Aorta (tissue), 5 donors: ENCODE results near the gene ABCF2. TPM values are rescaled to one million over a fixed set of nuclear protein-coding genes. Genes with fewer than 3 reads are reported as not detected.

Experiments
- ATAC-seq: fragments of 200-7000 bp; cut with Tn5 transposase; one replicate; pipeline ENCODE4 v1.9.1; 2022; ENCODE audit warnings: moderate library complexity; ENCODE audit not compliant: low FRiP score
- DNase-seq, 2 donors: peaks; one replicate each; pipeline ENCODE4 v3.0.0-alpha.2; 2020
- H3K27ac ChIP-seq, 2 donors: one replicate each; pipeline ENCODE4 v1.5.1; 2013; ENCODE audit warnings: low read length in 2 of 2, mild to moderate bottlenecking in 2 of 2, moderate library complexity in 2 of 2, control low read depth in 1 of 2, inconsistent platforms in 1 of 2, low read depth in 1 of 2
- H3K27me3 ChIP-seq, 2 donors: one replicate each; pipeline ENCODE4 v1.6.1; 2013; ENCODE audit warnings: control low read depth in 1 of 2, low read length in 1 of 2, mild to moderate bottlenecking in 1 of 2, moderate library complexity in 1 of 2; ENCODE audit not compliant: insufficient read depth in 2 of 2, control insufficient read depth in 1 of 2
- H3K36me3 ChIP-seq, 2 donors: one replicate each; pipeline ENCODE4 v1.6.1; 2013; ENCODE audit warnings: control low read depth in 1 of 2, low read length in 1 of 2, mild to moderate bottlenecking in 1 of 2; ENCODE audit not compliant: insufficient read depth in 2 of 2, control insufficient read depth in 1 of 2
- H3K4me1 ChIP-seq, 2 donors: one replicate each; pipeline ENCODE4 v1.6.1; 2013; ENCODE audit warnings: low read length in 2 of 2, control low read depth in 1 of 2, mild to moderate bottlenecking in 1 of 2, moderate library complexity in 1 of 2; ENCODE audit not compliant: insufficient read depth in 2 of 2, control insufficient read depth in 1 of 2
- H3K4me3 ChIP-seq, 2 donors: one replicate each; pipeline ENCODE4 v1.5.1; 2013; ENCODE audit warnings: low read length in 2 of 2, control low read depth in 1 of 2, mild to moderate bottlenecking in 1 of 2
- H3K9me3 ChIP-seq: one replicate; pipeline ENCODE4 v1.6.1; 2013; ENCODE audit warnings: mild to moderate bottlenecking, low read length; ENCODE audit not compliant: control insufficient read depth
- WGBS, 2 donors: extraction: QIAGEN DNeasy Blood & Tissue Kit; methylation state at CpG; one replicate each; pipeline ENCODE4 v1.1.7; 2013; 5-methylcytosine and 5-hydroxymethylcytosine counted together
- intact Hi-C, 2 donors: fragments of 100-400 bp; cut with DNase I; formaldehyde crosslinking; loops; one replicate each; pipeline versions ENCODE4 v1.14.2 to v1.15.0; 2022
- polyA plus RNA-seq, 2 donors: library from polyadenylated mRNA; stranded (reverse); fragments of 200-250 nt; gene quantifications; one replicate each; pipeline ENCODE4 v1.2.3, GENCODE V29; 2013
- total RNA-seq, 2 donors: library from RNA; stranded (reverse); fragmentation: NEBNext Ultra II Directional; extraction: Animal tissue kit (Norgen Biotek cat#: 25700); gene quantifications; one replicate each; pipeline ENCODE4 v1.2.1, GENCODE V29; 2021
- donor health status: healthy with polysubstance abuse.
- donor health status: Bipolar disorder and iron deficiency.
- donor health status: DM: no; HTN: no; CAD: no.
- donor health status: DM: no; HTN: no; CAD: no.
- donor health status: DM: yes; HTN: yes; CAD: no.

ABCF2 gene
- total and polyA plus RNA-seq, 4 donors, result 14.3 to 25.8 (median 15.9) TPM

- Histone ChIP-seq H3K4me1 (no peaks in the 10 kb centered on the region), H3K4me3 (no peak overlapping the region), H3K27me3 (no peaks in the 10 kb centered on the region), H3K27ac (no peak overlapping the region), H3K9me3 (no peaks in the 10 kb centered on the region), H3K36me3 (peaks cover 5 to 13% of the 10 kb centered on the region in 2 donors)
- 93% methylated on average over 14 of the region's 14 CpGs for WGBS, 2 donors
- no peak for DNase-seq
- no peak for ATAC-seq
- intact Hi-C loops, result no loop called here
These were observed 3.3 kb downstream of the ABCF2 start for GRCh38 chr7:151223728-151224127.

GRCh38 chr7:151218170-151218569 is 8.8 kb downstream of the ABCF2 start:
- no peaks in the 10 kb centered on the region for H3K27me3 ChIP-seq
- intact Hi-C loops, result no loop called here
- H3K9me3 ChIP-seq, result no peaks in the 10 kb centered on the region
- no peak for ATAC-seq
- H3K36me3 ChIP-seq, result peaks cover 1 to 22% of the 10 kb centered on the region in 2 donors
- H3K4me3 ChIP-seq, result no peak overlapping the region
- WGBS, 2 donors, result 94% methylated on average over 9 of the region's 9 CpGs
- no peak overlapping the region for H3K27ac ChIP-seq
- H3K4me1 ChIP-seq, result no peaks in the 10 kb centered on the region
- no peak for DNase-seq

GRCh38 chr7:151215396-151215795 is 11.6 kb downstream of the ABCF2 start:
- no peak overlapping the region for H3K27ac ChIP-seq
- H3K36me3 ChIP-seq, result peaks cover 0 to 16% of the 10 kb centered on the region in 2 donors
- intact Hi-C loops, result no loop called here
- no peaks in the 10 kb centered on the region for H3K4me1 ChIP-seq
- ATAC-seq, result no peak
- no peaks in the 10 kb centered on the region for H3K9me3 ChIP-seq
- H3K27me3 ChIP-seq, result no peaks in the 10 kb centered on the region
- DNase-seq, result no peak
- H3K4me3 ChIP-seq, result no peak overlapping the region
- 93 to 94% methylated on average over 5 of the region's 5 CpGs for WGBS, 2 donors

GRCh38 chr7:151213826-151214225 is 13.2 kb downstream of the ABCF2 start:
- H3K9me3 ChIP-seq, result no peaks in the 10 kb centered on the region
- DNase-seq (no peak), ATAC-seq (no peak)
- H3K27ac ChIP-seq, result no peak overlapping the region
- H3K4me1 ChIP-seq, result no peaks in the 10 kb centered on the region
- H3K4me3 ChIP-seq, result no peak overlapping the region
- H3K36me3 ChIP-seq, result peaks cover 0 to 16% of the 10 kb centered on the region in 2 donors
- intact Hi-C loops, result no loop called here
- 80 to 83% methylated on average over 3 of the region's 3 CpGs for WGBS, 2 donors
- H3K27me3 ChIP-seq, result no peaks in the 10 kb centered on the region

- Histone ChIP-seq H3K9me3 (no peaks in the 10 kb centered on the region), H3K36me3 (peaks cover 0 to 10% of the 10 kb centered on the region in 2 donors), H3K27ac (no peak overlapping the region), H3K4me3 (no peak overlapping the region), H3K27me3 (no peaks in the 10 kb centered on the region), H3K4me1 (no peaks in the 10 kb centered on the region)
- intact Hi-C loops, result no loop called here
- DNase-seq (no peak), ATAC-seq (no peak)
- 79 to 83% methylated on average over 5 of the region's 5 CpGs for WGBS, 2 donors
These were observed 14.4 kb downstream of the ABCF2 start for GRCh38 chr7:151212626-151213025.

- WGBS, 2 donors, result 68 to 76% methylated on average over 3 of the region's 3 CpGs
- H3K4me3 ChIP-seq, result no peak overlapping the region
- no peaks in the 10 kb centered on the region for H3K9me3 ChIP-seq
- intact Hi-C loops, result no loop called here
- DNase-seq, result no peak
- no peaks in the 10 kb centered on the region for H3K27me3 ChIP-seq
- peaks cover 0 to 10% of the 10 kb centered on the region in 2 donors for H3K36me3 ChIP-seq
- H3K27ac ChIP-seq, result no peak overlapping the region
- H3K4me1 ChIP-seq, result no peaks in the 10 kb centered on the region
- no peak for ATAC-seq
These were observed 15.7 kb downstream of the ABCF2 start for GRCh38 chr7:151211155-151211772.

- Histone ChIP-seq H3K4me1 (no peaks in the 10 kb centered on the region), H3K27ac (no peak within 1 kb of the TSS), H3K36me3 (peaks cover 0 to 10% of the 10 kb centered on the region in 2 donors), H3K27me3 (no peaks in the 10 kb centered on the region), H3K9me3 (no peaks in the 10 kb centered on the region), H3K4me3 (no peak within 1 kb of the TSS)
- no peak for ATAC-seq
- intact Hi-C loops, result no loop called here
- no peak for DNase-seq
- WGBS, 2 donors, result 83 to 85% methylated on average over 17 of the region's 17 CpGs
These were observed 16.7 kb downstream of the ABCF2 start, which contains the start of gene H2BK1 for GRCh38 chr7:151210087-151210854. H2BK1 (minus strand) TSS chr7:151210488; CDS start chr7:151210318, 170 bp downstream.

- H3K9me3 ChIP-seq, result no peaks in the 10 kb centered on the region
- H3K4me1 ChIP-seq, result no peaks in the 10 kb centered on the region
- no peak overlapping the region for H3K27ac ChIP-seq
- DNase-seq (no peak), ATAC-seq (no peak)
- intact Hi-C loops, result no loop called here
- no peak overlapping the region for H3K4me3 ChIP-seq
- 87% methylated on average over 6 of the region's 6 CpGs for WGBS, 2 donors
- no peaks in the 10 kb centered on the region for H3K27me3 ChIP-seq
- H3K36me3 ChIP-seq, result peaks cover 0 to 7% of the 10 kb centered on the region in 2 donors
These were observed 17.4 kb downstream of the ABCF2 start for GRCh38 chr7:151209588-151209987.
